ENCODE data around the gene DIP2B.

The DIP2B gene

DNA sequence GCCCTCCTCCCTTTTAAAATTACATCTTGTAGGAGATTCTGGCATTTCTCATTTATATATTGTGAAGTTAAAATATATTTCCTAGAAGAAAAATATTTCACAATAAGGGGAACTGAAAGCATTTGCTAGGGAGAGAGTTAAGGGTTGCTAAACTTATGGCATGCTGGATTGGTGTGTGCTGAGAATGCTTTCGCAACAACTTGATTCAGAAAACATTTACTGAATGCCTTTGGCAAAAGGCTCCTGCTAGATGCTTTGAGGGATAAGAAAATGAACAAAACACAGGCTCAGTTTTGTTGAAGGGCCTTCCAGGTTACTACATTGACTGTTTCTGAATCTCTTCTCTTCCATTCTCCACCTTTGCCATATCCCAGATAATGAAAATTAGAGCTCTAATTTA, 67.5 kb downstream of the DIP2B start:
- Histone ChIP-seq H3K4me3 (ENCODE audit: low read depth in 1 of 2, low read length in 1 of 2) (no peak overlapping the region), H3K36me3 (no peaks in the 10 kb centered on the region), H3K27ac (peak overlapping the region; percentile 32), H3K9me3 (no peaks in the 10 kb centered on the region), H3K4me1 (ENCODE audit: control insufficient read depth in 1 of 2, insufficient read depth in 1 of 2, low read depth in 1 of 2, low read length in 1 of 2) (peaks cover 15 to 19% of the 10 kb centered on the region in 2 experiments), H3K27me3 (no peaks in the 10 kb centered on the region)
- no peak for TF ChIP-seq CTCF (IDR thresholded peaks at IDR 0.05)

DNA sequence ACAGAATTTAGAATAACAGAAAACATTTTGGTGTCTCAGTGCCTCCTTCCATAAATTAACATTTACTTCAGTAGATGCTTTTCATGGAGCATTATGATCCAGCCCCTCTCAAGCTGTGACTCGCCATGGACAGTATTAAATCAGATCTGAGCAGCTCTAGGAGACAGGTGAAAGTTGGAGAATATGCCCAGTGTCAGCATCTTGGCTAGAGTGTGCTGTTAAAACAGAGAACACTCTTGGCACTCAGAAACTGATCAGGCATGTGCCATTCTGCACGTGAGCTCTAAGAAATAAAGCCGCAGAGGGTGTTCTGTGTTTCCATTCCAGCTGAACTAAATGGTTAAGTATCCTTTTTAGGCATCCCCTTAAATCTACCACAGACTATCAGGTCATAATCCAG, 68.0 kb downstream of the DIP2B start:
- no peaks in the 10 kb centered on the region for H3K27me3 ChIP-seq
- no peaks in the 10 kb centered on the region for H3K36me3 ChIP-seq
- TF ChIP-seq CTCF (IDR thresholded peaks at IDR 0.05): no peak
- peaks cover 15 to 19% of the 10 kb centered on the region in 2 experiments for H3K4me1 ChIP-seq (ENCODE audit: control insufficient read depth in 1 of 2, insufficient read depth in 1 of 2, low read depth in 1 of 2, low read length in 1 of 2)
- H3K9me3 ChIP-seq: no peaks in the 10 kb centered on the region
- peak overlapping the region; percentile 32 for H3K27ac ChIP-seq
- no peak overlapping the region for H3K4me3 ChIP-seq (ENCODE audit: low read depth in 1 of 2, low read length in 1 of 2)

- no peak for TF ChIP-seq CTCF (IDR thresholded peaks at IDR 0.05)
- H3K36me3 ChIP-seq: no peaks in the 10 kb centered on the region
- H3K4me3 ChIP-seq (ENCODE audit: low read depth in 1 of 2, low read length in 1 of 2): no peak overlapping the region
- H3K4me1 ChIP-seq (ENCODE audit: control insufficient read depth in 1 of 2, insufficient read depth in 1 of 2, low read depth in 1 of 2, low read length in 1 of 2): peaks cover 15 to 19% of the 10 kb centered on the region in 2 experiments
- H3K27me3 ChIP-seq: no peaks in the 10 kb centered on the region
- H3K9me3 ChIP-seq: no peaks in the 10 kb centered on the region
- no peak overlapping the region for H3K27ac ChIP-seq
These were observed 68.5 kb downstream of the DIP2B start for GRCh38 chr12:50573271-50573670.

GRCh38 chr12:50574601-50575348, 70.0 kb downstream of the DIP2B start:
- H3K4me1 ChIP-seq (ENCODE audit: control insufficient read depth in 1 of 2, insufficient read depth in 1 of 2, low read depth in 1 of 2, low read length in 1 of 2): peaks cover 15 to 20% of the 10 kb centered on the region in 2 experiments
- H3K4me3 ChIP-seq (ENCODE audit: low read depth in 1 of 2, low read length in 1 of 2): no peak overlapping the region
- no peaks in the 10 kb centered on the region for H3K27me3 ChIP-seq
- no peaks in the 10 kb centered on the region for H3K9me3 ChIP-seq
- H3K27ac ChIP-seq: no peak overlapping the region
- no peaks in the 10 kb centered on the region for H3K36me3 ChIP-seq
- TF ChIP-seq CTCF (IDR thresholded peaks at IDR 0.05): no peak

GRCh38 chr12:50579757-50580267, 75.0 kb downstream of the DIP2B start:
- TF ChIP-seq CTCF (IDR thresholded peaks at IDR 0.05): no peak
- H3K27ac ChIP-seq: peak overlapping the region; percentile 56

More at GRCh38 chr12:50579757-50580267, 75.0 kb downstream of the DIP2B start:
- Histone ChIP-seq H3K4me1 (ENCODE audit: control insufficient read depth in 1 of 2, insufficient read depth in 1 of 2, low read depth in 1 of 2, low read length in 1 of 2) (peaks cover 0 to 4% of the 10 kb centered on the region in 2 experiments), H3K36me3 (peaks cover 4% of the 10 kb centered on the region), H3K27me3 (no peaks in the 10 kb centered on the region), H3K4me3 (ENCODE audit: low read depth in 1 of 2, low read length in 1 of 2) (no peak overlapping the region), H3K9me3 (no peaks in the 10 kb centered on the region)

All from neutrophil (primary cell).